Muscle of leg (tissue), 11 donors: ENCODE results near the gene CHST13. TPM values are rescaled to one million over a fixed set of nuclear protein-coding genes. Genes with fewer than 3 reads are reported as not detected.

Source experiments
- DNase-seq: peaks from one replicate; pipeline ENCODE4 v3.0.0; 2013
- H3K27ac ChIP-seq: one replicate; pipeline ENCODE4 v1.5.1; 2013; ENCODE audit warnings: mild to moderate bottlenecking, low read length, control low read depth
- H3K27me3 ChIP-seq: one replicate; pipeline ENCODE4 v1.6.1; 2013; ENCODE audit warnings: low read length; ENCODE audit not compliant: control insufficient read depth, insufficient read depth
- H3K36me3 ChIP-seq: one replicate; pipeline ENCODE4 v1.6.1; 2013; ENCODE audit warnings: low read length; ENCODE audit not compliant: control insufficient read depth, insufficient read depth
- H3K4me1 ChIP-seq: one replicate; pipeline ENCODE4 v1.6.1; 2013; ENCODE audit warnings: low read length; ENCODE audit not compliant: control insufficient read depth, insufficient read depth
- H3K4me3 ChIP-seq: one replicate; pipeline ENCODE4 v1.5.1; 2013; ENCODE audit warnings: low read length, control low read depth
- H3K9me3 ChIP-seq: replicated peaks from 2 replicates; pipeline ENCODE4 v1.6.1; 2013; ENCODE audit warnings: low read depth, low read length; ENCODE audit not compliant: control insufficient read depth
- WGBS: methylation state at CpG from one replicate; pipeline ENCODE4 v1.1.5; 2013; ENCODE audit warnings: missing lambda C conversion rate; ENCODE audit not compliant: insufficient coverage; 5-methylcytosine and 5-hydroxymethylcytosine counted together
- polyA plus RNA-seq, 8 donors: library from polyadenylated mRNA; unstranded; fragments of 120-200 nt; gene quantifications; one replicate each; pipeline versions ENCODE4 v1.2.1 to v1.2.3, GENCODE V29; 2013; ENCODE audit warnings: inconsistent platforms in 1 of 8, low replicate concordance in 1 of 8; ENCODE audit not compliant: insufficient read length in 8 of 8, insufficient read depth in 1 of 8
- total RNA-seq: library from RNA; stranded (reverse); fragments of 120-200 nt; gene quantifications from one replicate; pipeline ENCODE4 v1.2.4, GENCODE V29; 2013

Gene CHST13
- total and polyA plus RNA-seq, 9 donors = 0.10 to 2.4 (median 0.23) TPM; not detected in 1

- WGBS = 20% methylated on average over 4 of the region's 9 CpGs
- Histone ChIP-seq H3K27ac (no peak overlapping the region), H3K27me3 (peaks cover 41% of the 10 kb centered on the region), H3K4me3 (no peak overlapping the region), H3K4me1 (peaks cover 37% of the 10 kb centered on the region), H3K9me3 (no peaks in the 10 kb centered on the region), H3K36me3 (no peaks in the 10 kb centered on the region)
- peak; percentile 77 for DNase-seq
Measured at GRCh38 chr3:126540342-126540849, 16.4 kb downstream of the CHST13 start.

DNA sequence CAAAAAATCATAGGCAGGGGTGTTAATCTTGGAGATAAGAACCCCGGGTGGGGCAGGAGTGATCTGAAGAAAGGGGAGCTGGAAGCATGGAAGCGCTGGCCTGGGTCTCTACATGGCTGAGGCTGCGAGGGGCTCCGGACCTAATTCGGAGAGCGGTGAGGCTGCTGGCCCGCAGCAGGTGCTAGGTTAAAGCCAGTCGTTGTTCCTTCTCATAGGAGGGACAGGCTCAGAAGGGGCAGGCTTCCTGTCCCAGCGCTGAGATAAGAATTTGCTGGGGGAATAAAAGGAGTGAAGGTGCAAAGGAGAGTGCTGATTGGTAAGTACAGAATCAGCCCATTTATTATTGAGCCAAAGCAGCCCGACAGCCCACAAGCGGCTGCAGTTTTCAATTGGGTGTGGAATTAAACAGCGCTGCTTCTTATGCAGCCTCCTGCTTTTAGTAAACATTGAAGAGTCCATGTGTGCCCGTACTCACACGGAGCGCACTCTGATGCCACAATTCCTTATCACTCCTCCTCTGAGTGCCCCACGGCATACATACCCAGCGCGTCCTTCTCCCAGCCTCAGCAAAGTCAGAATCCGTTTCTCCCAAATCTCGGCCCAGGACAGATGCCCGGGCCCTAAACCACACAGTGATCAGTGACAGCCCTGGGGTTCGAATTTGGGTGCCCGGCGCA is 17.1 kb downstream of the CHST13 start:
- 77% methylated on average over 24 of the region's 24 CpGs for WGBS
- no peaks in the 10 kb centered on the region for H3K9me3 ChIP-seq
- H3K27ac ChIP-seq = no peak overlapping the region
- no peaks in the 10 kb centered on the region for H3K36me3 ChIP-seq
- H3K27me3 ChIP-seq = peaks cover 35% of the 10 kb centered on the region
- DNase-seq = no peak
- H3K4me1 ChIP-seq = peaks cover 37% of the 10 kb centered on the region
- H3K4me3 ChIP-seq = no peak overlapping the region

- Histone ChIP-seq H3K4me3 (no peak overlapping the region), H3K27me3 (peaks cover 33% of the 10 kb centered on the region)
- WGBS = 25% methylated on average over 96 of the region's 101 CpGs
Measured at GRCh38 chr3:126541628-126542339, 17.8 kb downstream of the CHST13 start.

DNA sequence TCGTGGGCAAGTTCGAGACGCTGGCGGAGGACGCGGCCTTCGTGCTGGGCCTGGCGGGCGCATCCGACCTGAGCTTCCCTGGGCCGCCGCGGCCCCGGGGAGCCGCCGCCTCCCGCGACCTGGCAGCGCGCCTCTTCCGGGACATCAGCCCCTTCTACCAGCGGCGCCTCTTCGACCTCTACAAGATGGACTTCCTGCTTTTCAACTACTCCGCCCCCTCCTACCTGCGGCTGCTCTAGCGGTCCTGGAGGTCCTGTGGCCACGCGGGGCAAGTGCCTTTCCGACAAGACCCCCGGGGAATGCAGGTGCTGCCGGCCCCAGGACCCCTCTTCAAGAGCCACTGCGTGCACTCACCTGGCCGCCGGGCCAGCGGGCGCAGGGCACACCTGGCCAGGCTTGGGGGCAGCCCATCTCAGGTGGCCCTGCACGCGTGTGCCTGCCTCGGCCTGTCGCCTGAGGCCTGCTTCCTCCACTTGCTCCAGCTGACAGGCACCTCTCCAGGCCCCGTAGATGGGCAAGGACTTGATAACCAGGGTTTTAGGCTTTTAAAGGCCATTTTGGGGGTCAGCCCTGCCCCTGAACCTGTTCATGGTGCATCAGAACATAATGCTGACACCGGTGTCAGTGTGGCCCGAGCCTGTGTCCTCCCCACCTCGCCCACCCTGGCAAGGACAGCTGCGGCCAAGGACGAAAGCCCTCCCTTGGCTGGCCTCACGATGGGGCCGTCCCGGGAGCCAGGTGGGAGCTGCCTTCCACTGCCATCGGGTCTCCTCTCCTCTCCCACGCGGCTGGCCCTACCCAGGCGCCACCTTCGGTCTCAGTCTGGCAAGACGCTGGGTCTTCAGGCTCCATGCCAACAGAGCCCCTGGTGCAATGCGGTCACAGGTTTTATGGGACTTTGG is 18.6 kb downstream of the CHST13 start:
- Histone ChIP-seq H3K9me3 (no peaks in the 10 kb centered on the region), H3K4me3 (no peak overlapping the region), H3K36me3 (no peaks in the 10 kb centered on the region), H3K4me1 (peaks cover 37% of the 10 kb centered on the region), H3K27me3 (peaks cover 33% of the 10 kb centered on the region), H3K27ac (no peak overlapping the region)
- no peak for DNase-seq
- WGBS = 70% methylated on average over 52 of the region's 57 CpGs

More at GRCh38 chr3:126541628-126542339, 17.8 kb downstream of the CHST13 start:
- H3K4me1 ChIP-seq = peaks cover 37% of the 10 kb centered on the region
- no peaks in the 10 kb centered on the region for H3K9me3 ChIP-seq
- no peak overlapping the region for H3K27ac ChIP-seq
- H3K36me3 ChIP-seq = no peaks in the 10 kb centered on the region
- no peak for DNase-seq

DNA sequence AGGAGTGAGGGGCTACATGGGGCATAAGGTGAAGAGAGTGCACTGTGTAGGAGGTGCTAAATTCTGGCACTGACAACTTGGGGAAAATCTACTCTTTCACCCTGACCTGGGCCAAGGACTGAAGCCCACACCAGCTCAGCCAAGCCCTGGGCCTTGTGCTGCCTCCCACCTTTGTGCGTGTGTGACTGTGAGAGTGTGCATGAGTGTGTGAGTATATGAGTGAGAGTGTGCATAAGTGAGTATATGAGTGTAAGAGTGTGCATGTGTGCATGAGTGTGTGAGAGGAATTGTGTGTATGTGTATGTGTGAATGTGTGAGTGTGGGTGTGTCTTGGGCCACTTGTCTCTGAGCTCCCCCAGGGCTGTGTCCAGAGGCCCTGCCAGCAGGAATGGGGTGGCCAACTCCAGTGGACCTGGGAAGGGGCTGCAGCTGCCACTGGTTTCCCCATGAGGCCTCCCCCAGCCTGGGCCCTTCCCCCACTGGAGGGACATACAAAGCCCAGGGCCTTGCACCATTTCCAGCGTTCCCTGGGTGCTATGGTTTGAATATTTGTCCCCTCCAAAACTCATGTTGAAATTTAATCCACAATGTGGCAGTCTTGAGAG is 19.6 kb downstream of the CHST13 start:
- Histone ChIP-seq H3K27me3 (peaks cover 36% of the 10 kb centered on the region), H3K27ac (no peak overlapping the region), H3K4me1 (peaks cover 32% of the 10 kb centered on the region), H3K9me3 (no peaks in the 10 kb centered on the region), H3K36me3 (no peaks in the 10 kb centered on the region), H3K4me3 (no peak overlapping the region)
- no peak for DNase-seq
- WGBS = 100% methylated on average over 1 of the region's 2 CpGs

- no peak overlapping the region for H3K4me3 ChIP-seq
- H3K36me3 ChIP-seq = no peaks in the 10 kb centered on the region
- 73% methylated on average over 5 of the region's 7 CpGs for WGBS
- peaks cover 28% of the 10 kb centered on the region for H3K4me1 ChIP-seq
- H3K27me3 ChIP-seq = peaks cover 38% of the 10 kb centered on the region
- no peak overlapping the region for H3K27ac ChIP-seq
- DNase-seq = no peak
- H3K9me3 ChIP-seq = no peaks in the 10 kb centered on the region
Measured at GRCh38 chr3:126544596-126545281, 20.8 kb downstream of the CHST13 start.

- Histone ChIP-seq H3K36me3 (no peaks in the 10 kb centered on the region), H3K27ac (no peak overlapping the region), H3K27me3 (peaks cover 36% of the 10 kb centered on the region), H3K4me3 (no peak overlapping the region), H3K4me1 (peaks cover 28% of the 10 kb centered on the region), H3K9me3 (no peaks in the 10 kb centered on the region)
- WGBS = 52% methylated on average over 5 of the region's 5 CpGs
- DNase-seq = no peak
Measured at GRCh38 chr3:126545544-126545943, 21.6 kb downstream of the CHST13 start.

- no peak for DNase-seq
- 92% methylated on average over 5 of the region's 6 CpGs for WGBS
- Histone ChIP-seq H3K27ac (no peak overlapping the region), H3K4me1 (peaks cover 28% of the 10 kb centered on the region), H3K4me3 (no peak overlapping the region), H3K36me3 (no peaks in the 10 kb centered on the region), H3K9me3 (no peaks in the 10 kb centered on the region), H3K27me3 (peaks cover 31% of the 10 kb centered on the region)
Measured at GRCh38 chr3:126546013-126546412, 22.1 kb downstream of the CHST13 start.

DNA sequence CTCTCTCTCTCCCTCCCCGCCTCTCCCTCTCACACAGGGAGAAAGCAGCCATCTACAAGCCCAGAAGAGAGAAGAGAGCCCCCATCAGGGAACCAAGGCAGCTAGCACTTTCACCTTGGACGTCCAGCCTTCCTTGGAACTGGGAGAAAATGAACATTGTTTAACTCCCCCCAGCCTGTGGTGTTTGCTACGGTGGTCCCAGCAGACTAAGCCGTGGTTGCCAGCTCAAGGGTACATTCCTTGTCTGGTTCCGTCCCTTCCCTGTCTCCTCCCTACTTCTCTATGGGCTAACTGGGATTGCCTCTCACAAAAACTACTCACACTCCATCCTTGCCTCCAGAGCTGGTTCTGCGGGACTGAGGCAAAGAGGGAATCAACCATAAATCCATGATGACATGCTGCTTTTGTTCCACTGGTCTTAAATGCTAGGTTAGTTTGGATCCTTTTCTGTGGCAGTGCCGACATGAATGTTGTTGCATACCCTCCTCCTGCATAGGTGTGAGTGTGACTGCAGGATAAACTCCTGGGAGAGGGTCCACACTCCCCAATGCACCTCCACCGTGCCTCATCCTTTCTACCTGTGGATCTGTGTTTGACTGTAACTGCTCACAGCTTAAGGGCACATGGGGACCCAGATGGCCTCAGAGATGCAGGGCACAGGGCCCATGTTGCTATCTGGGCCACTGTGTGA is 22.7 kb downstream of the CHST13 start:
- Histone ChIP-seq H3K27ac (no peak overlapping the region), H3K4me3 (no peak overlapping the region), H3K36me3 (no peaks in the 10 kb centered on the region), H3K4me1 (peaks cover 30% of the 10 kb centered on the region), H3K27me3 (peaks cover 25% of the 10 kb centered on the region), H3K9me3 (no peaks in the 10 kb centered on the region)
- no peak for DNase-seq
- 76% methylated on average over 5 of the region's 8 CpGs for WGBS
